AG09319 (cell line): ENCODE data around the gene F8.

Experiments used
- DNase-seq: peaks from one replicate; pipeline ENCODE4 v3.0.0-alpha.2; 2010; ENCODE audit warnings: low read depth; ENCODE audit errors: extremely low read depth
- CTCF ChIP-seq: IDR thresholded peaks from 2 replicates; pipeline ENCODE4 v1.5.1; 2011; ENCODE audit warnings: low read depth, mild to moderate bottlenecking, inconsistent platforms, low read length, moderate library complexity

Gene F8

DNA sequence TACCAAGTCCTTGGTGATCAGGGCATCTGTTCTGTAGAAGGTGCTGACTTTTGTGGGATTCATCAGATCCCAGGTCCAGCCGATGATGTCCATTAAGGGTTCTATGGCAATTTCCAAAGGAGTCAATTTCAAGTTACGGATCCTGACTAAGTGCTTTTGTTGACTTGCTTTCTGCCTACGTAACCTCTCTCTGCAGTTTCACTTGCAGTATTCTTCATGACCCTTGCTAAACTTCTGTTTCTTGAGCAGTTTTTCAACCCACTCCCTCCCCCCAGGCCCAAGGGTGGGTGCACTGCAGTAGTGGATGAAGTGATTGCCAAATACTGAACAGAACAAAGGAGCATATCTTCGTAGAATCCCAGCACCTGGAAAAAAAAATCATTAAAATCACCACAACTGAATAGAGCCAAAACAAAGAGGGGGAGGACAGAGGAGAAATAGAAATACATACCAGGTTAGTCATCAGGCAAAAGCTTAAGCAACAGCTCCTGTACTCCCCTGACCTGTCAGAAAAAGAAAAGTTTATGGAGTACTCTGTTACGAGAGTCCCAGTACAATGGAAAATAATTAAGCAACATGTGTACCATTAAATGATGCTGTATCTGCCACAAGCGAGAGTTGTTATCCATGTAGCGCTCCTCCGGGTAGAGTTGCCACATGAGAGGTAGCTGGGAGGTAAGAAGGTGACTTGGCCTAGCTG is 42.7 kb upstream of the F8 start:
- DNase-seq, result no peak

DNA sequence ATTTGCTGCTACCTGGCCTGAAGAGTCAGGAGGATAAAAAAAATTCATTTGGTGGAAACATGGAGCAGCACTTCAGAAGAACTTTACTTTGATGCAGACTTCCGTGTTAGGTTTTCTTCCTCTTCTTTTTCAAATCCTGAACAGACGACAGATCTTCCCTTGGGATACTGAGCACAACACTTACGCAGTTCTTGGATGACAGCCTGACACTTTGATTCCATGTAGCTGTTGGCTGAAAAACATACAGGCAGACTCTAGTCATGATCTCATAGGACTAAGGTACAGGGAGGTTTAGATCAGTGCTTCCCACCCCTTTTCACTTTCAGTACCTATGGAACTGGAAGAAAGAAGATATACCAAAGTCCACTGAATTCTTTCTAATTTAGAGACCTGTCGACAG is 39.2 kb upstream of the F8 start:
- no peak for DNase-seq
- no peak for TF ChIP-seq CTCF

More for the DNA sequence above, 42.7 kb upstream of the F8 start:
- TF ChIP-seq CTCF, result no peak

GRCh38 chrX:155056877-155057792 is 34.6 kb upstream of the F8 start:
- peak; percentile 30 for DNase-seq
- TF ChIP-seq CTCF, result peak; percentile 67

- no peak for DNase-seq
- no peak for TF ChIP-seq CTCF
These were observed 33.9 kb upstream of the F8 start for GRCh38 chrX:155056471-155056870.

DNA sequence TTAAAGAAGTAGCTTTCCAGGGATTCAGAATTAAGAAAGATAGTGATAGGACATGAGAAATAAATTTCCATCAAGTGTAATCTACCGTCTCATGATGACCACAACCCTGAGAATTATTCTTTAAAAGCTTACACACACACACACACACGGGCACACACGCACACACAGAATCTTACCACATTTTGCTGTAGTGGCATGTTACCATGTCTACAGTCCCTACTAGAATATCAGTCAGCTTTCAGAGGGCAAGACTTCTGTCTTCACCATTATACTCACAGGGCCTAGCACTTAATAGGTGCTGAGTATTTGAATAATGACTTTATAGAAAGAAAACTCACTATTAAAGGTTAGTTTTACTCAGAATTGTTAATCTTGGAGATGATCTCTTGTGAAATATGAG is 33.0 kb upstream of the F8 start:
- TF ChIP-seq CTCF, result no peak
- DNase-seq, result no peak

GRCh38 chrX:155054255-155054654 is 31.7 kb upstream of the F8 start:
- no peak for TF ChIP-seq CTCF
- DNase-seq, result no peak

DNA sequence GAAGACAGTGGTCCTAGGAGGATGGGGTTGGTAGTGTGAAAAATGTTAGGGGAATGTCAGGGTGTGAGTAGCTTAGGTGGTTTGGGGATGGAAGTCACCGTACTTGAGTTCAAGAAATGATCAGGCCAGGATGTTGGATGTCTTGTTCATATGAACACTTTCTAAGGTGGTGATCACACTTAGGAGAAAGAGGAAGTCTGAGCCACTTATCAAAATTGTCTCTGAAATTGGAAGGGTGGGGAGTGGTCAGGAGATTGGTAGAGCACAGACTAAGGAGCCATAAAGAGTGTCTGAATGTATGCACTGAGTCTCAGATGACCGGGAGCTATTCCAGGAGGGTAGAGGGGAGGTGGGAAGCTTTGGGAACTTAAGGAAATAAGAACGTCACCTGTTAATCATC is 31.1 kb upstream of the F8 start:
- TF ChIP-seq CTCF, result no peak
- no peak for DNase-seq
